Embryonic facial prominence (tissue), 1 donor: ENCODE measurements around the gene PRPSAP1.

ENCODE experiments used
- DNase-seq: peaks from one replicate; pipeline ENCODE4 v3.0.0-alpha.2; 2016; ENCODE audit errors: extremely low spot score

Gene PRPSAP1

GRCh38 chr17:76383546-76384221, 30.0 kb upstream of the PRPSAP1 start:
- DNase-seq: no peak

- DNase-seq: no peak
Measured at GRCh38 chr17:76382803-76383545, 29.3 kb upstream of the PRPSAP1 start.

- DNase-seq: no peak
Measured at GRCh38 chr17:76382351-76382802, 28.7 kb upstream of the PRPSAP1 start.

DNA sequence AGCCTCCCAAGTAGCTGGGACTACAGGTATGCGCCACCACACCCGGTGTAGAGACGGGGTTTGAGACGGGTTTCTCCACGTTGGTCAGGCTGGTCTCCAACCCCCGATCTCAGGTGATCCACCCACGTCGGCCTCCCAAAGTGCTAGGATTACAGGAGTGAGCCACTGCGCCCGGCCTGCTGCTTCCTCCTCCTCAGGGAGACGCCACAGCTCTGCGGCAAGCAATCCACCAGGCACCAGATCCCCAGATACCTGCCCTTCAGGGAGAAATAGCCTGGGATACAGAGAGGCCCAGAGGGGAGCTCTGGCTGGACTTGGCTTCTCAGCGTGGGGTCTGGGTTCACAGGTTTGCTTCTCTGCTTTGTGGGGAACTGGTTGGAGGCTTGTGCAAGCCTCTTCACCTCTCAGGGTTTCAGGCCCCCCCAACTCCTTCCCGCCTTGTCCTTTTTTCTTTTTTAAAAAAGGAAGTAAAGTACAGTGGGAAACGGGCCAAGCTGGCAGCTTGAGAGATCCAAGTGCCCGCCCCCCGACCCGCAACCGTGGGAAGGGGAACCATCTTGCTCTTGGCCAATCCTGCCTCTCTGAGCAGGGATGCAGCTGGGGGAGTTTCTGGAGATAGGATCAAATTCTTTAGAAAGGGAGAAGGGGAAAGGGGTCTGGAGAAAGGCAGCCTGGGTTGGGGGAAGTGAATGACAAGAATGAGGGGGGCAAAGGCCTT, 28.1 kb upstream of the PRPSAP1 start:
- DNase-seq: no peak

DNA sequence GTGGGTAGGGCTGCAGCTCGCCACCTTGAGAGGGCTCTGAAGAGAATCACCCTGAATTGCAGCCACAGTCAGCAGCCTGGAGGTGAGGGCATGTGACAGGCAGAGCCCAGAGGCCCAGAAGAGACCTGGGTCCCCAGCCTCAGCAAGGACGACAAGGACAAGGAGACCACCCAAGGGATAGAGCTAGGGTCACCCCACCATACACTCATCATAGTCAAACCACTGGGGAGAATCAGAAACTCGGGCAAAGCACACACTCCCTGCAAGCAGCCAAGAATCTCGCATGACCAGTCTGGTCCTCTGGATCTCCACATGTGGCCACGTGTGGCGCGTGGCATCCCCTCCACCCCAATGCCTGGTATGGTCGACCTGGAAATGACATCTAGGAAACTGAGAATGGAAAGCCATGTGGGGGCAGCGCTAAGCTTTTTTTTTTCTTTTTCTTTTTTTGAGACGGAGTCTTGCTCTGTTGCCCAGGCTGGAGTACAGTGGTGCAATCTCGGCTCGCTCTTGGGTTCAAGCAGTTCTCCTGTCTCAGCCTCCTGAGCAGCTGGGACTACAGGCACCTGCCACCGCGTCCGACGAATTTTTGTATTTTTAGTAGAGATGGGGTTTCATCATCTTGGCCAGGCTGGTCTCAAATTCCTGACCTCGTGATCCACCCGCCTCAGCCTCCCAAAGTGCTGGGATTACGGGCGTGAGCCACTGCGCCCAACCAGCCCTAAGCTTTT, 26.1 kb upstream of the PRPSAP1 start:
- no peak for DNase-seq

DNA sequence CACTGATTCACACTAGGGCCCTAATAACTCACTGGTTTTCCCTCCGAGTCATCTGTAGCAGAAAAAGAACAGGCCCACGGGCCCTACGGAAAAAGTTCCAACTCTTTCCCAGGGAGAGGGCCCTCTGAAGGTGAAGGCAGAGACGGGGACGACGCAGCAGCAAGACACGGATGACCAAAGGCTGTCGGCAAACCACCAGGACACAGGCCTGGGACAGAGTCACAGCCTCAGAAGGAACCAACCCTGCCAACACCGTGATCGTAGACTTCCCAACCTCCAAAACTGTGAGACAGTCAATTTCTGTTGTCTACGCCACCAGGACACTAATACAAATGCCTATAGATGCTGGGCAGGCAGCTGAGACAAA, 25.5 kb upstream of the PRPSAP1 start:
- DNase-seq: no peak

- DNase-seq: no peak
Measured at GRCh38 chr17:76378548-76379274, 25.0 kb upstream of the PRPSAP1 start.

- no peak for DNase-seq
Measured at GRCh38 chr17:76376318-76377133, 22.8 kb upstream of the PRPSAP1 start.

- no peak for DNase-seq
Measured at GRCh38 chr17:76371656-76372628, 18.2 kb upstream of the PRPSAP1 start.

DNA sequence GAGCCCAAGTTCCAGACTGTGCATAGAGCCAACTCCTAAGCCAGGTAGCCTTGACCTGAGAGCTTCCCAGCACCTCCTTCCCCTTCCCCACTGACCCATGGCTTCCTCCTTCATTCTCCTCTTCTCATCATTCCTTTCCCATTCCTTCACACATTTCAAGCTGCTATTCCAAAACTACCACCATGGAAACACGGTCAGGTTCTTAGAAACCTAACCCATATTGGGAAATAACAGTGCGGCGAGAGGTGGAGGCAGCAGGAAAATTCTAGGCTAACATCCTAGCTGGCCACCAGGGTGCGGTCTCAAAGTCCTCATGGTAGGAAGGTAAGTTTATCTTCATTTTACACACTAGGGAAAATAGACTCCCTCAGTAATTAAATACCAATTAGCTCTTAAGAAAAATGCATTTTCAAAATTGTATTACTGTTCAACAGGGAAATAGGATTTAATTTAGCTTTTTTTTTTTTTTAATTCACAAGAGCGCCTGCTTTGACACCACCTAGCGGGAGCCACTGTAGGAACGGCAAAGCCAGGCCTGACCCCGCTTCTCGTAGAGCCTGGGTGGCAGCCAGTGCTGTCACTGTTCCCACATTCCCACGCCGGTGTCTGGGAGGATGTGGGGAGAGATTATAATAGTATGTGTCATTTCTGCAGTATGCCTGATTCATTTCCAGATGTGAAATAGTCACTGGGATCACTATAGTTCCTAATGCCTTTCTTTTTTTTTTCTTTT, 16.7 kb upstream of the PRPSAP1 start:
- DNase-seq: no peak

DNA sequence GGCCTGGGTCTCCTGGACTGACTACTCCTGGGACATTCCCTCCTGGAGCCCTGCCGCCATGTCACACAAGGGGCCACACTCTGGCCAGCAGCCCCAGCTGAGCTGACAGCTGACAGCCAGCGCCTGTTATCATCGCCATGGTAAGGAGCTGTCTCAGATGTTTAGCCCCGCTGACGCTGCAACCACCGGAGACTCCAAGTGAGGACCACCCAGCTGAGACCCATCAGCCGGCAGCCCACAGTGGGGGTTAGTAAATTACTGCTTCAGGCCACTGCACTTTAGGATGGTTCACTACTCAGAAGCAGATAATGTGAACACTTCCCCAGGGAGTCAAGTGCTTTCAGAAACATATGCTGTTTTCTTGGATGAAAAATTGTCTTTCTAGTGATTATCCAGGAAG, 16.1 kb upstream of the PRPSAP1 start:
- DNase-seq: no peak

DNA sequence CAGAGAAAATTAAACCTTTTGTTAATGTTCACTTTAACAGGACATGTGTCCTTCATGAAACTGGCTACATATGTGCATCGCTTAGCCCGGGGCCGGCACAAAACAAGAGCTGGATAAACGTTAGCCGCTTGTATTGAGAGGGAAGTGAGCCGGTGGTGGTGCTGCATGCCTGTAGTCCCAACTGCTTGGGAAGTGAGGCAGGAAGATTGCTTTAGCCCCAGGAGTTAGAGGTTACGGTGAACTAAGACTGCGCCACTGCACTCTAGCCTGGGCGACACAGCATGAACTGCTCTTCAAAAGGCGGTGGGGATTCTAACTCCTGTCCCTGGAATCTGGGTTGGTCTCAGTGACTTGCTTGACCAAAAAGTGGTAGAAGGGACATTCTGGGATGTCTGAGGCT, 15.7 kb upstream of the PRPSAP1 start:
- no peak for DNase-seq

GRCh38 chr17:76368545-76368944, 14.8 kb upstream of the PRPSAP1 start:
- no peak for DNase-seq

DNA sequence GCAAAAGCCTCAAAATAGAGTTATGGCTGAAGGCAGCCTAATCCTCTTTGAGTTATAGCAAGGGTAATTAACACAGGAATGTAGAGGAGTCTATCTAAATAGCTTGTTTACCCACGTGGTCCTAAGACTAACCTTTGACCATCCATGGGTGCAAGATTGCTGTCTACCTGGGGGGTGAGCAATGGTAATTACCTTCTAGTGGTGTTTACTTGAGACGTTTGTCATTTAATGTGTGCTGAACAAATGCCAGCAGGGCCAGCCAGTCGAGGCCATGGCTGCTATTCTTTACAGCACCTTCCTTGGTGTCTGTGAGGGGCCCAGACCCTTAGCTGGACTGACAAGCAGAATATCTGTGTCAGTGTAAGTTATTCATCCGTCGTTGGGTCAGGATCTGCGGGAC, 13.9 kb upstream of the PRPSAP1 start:
- no peak for DNase-seq

GRCh38 chr17:76366247-76366646, 12.5 kb upstream of the PRPSAP1 start:
- no peak for DNase-seq

GRCh38 chr17:76365256-76365903, 11.7 kb upstream of the PRPSAP1 start:
- DNase-seq: no peak

DNA sequence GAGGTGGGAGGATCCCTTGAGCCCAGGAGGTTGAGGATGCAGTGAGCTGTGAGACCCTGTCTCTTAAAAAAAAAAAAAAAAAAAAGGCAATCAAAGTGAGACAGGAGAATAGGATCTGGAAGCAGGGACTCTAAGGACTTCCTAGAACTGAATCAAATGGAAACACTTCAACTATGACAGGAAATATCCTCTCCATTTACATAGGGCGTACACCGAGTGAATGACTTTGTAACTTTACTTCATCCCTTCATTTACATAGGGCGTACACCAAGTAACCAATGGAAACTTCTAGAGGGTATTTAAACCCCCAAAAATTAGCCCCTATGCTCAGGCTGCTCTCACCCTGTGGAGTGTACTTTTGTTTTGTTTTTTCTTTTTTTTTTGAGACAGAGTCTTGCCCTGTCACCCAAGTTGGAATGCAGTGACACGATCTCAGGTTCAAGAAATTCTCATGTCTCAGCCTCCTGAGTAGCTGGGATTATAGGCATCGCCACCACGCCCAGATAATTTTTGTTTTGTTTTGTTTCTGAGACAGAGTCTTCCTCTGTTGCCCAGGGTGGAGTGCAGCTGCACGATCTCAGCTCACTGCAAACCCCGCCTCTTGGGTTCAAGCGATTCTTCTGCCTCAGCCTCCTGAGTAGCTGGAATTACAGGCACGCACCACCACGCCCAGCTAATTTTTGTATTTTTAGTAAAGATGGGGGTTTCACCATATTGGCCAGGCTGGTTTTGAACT, 9.6 kb upstream of the PRPSAP1 start:
- no peak for DNase-seq
